Ecto neural progenitor cell (in vitro differentiated cells): ENCODE data around the gene BUD13.

ENCODE experiments used
- DNase-seq: peaks from one replicate; pipeline ENCODE4 v3.0.0-alpha.2; 2018; ENCODE audit warnings: low spot score

Gene BUD13

GRCh38 chr11:116715383-116715782 lies 57.4 kb downstream of the BUD13 start:
- DNase-seq, result no peak

GRCh38 chr11:116714902-116715301 lies 57.9 kb downstream of the BUD13 start:
- DNase-seq, result no peak

DNA sequence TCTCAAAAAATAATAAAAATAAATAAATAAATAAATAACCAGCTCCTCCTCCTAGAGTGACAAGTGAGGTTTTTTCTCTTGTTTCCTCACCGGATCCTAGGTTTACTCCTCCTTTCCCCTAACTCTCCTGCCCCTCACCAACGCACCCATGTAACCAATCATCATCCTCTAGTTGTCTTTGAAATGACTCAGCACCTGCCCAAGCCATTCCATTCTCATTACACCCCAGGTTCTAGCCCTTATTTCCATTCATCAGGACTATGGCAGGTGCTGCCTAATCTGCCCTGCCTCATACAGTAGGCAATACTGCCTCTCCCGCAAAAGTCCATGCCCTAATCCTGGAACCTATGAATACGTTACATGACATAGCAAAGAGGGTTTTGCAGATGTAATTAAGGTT lies 60.4 kb downstream of the BUD13 start:
- no peak for DNase-seq

GRCh38 chr11:116710762-116711161 lies 62.0 kb downstream of the BUD13 start:
- no peak for DNase-seq

- no peak for DNase-seq
These were observed 62.6 kb downstream of the BUD13 start for GRCh38 chr11:116710001-116710674.

- no peak for DNase-seq
These were observed 65.0 kb downstream of the BUD13 start for GRCh38 chr11:116707746-116708145.

- no peak for DNase-seq
These were observed 65.6 kb downstream of the BUD13 start for GRCh38 chr11:116707161-116707629.

DNA sequence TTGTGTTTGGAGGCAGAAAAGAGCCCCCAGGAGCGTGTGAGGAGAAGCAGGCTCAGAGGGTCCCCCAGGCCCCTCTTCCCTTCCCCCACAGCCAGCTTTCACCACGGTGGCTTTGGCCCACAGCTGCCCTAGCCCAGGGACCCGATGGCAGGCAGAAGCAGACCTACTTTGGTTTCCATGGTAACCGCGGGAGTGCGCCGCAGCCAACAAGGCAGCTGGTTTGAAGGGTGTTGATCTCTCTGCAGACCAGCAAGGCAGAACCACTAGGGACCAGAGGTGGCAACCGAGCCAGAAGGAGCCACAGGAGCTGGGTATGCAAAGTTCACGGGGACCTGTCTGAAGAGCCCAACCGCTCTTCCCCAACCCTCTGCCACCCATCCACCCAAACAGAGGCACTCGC lies 69.4 kb downstream of the BUD13 start:
- DNase-seq, result peak; percentile 81

- no peak for DNase-seq
These were observed 69.9 kb downstream of the BUD13 start for GRCh38 chr11:116702772-116703385.

DNA sequence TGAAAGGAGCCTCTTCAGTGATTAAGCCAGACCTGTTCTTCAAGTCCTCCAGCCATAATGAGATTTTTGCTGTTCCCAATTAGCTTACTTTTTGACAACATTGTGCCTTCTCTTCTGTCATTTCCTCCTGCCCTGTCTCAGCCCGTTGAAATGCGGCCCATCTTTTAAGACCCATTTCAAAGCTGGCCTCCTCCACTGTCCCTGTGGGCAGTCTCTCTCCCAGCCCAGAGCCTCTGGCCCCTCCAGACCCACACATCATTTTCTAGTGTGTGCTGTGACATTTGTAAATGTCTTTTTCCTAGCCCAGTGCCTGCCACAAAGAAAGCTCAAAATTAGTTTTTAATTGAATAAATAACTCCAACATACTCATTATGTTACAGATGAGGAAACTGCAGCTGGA lies 70.9 kb downstream of the BUD13 start:
- DNase-seq, result no peak

- peak; percentile 34 for DNase-seq
These were observed 71.4 kb downstream of the BUD13 start for GRCh38 chr11:116701297-116701801.

DNA sequence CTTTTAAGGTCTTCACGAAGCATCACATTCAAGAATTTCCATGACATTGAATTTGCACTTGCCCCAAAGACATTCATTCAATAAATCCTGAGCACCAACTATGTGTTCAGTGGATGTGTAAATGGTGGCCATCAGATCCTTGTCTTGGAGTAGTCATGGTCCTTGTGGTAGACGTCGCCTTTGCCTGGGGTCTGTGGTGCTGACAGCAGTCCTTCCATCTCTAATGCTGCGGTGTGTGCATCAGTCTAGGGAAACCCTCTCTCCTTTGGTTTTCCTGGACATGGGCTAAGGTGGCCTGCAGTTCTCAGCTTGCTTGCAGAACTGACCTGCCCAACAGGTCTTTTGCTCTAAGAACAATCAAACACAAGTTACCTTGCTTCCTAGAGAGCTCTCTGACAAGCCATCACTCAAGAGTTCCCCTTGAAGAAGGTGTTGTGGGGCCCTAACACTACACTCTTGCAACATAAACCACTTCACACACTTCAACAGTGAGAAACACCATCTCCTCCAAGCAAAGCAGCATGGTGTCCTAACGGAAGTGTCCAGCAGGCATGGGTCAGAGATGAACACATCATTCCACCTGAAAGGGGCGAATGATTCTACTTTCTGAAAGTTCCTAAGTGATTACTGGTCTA lies 72.1 kb downstream of the BUD13 start:
- DNase-seq, result peak; percentile 11
